GM04503 (cell line): ENCODE data around the gene DERL3.
A peak's percentile ranks its signal among the peaks of the same experiment; 100 is the strongest.
"Not testable (repeated sequence)": the region's sequence is repeated elsewhere in the genome, so short reads cannot be mapped to it uniquely, and the experiment has no call there.

Experiments used
- DNase-seq: peaks from one replicate; pipeline ENCODE4 v3.0.0-alpha.2; 2012; ENCODE audit warnings: low read depth

The DERL3 gene

GRCh38 chr22:23838681-23839468 lies at the start of gene DERL3:
DERL3 (minus strand) TSS chr22:23839006; CDS start chr22:23838987, 19 bp downstream.
- DNase-seq, result no peak

DNA sequence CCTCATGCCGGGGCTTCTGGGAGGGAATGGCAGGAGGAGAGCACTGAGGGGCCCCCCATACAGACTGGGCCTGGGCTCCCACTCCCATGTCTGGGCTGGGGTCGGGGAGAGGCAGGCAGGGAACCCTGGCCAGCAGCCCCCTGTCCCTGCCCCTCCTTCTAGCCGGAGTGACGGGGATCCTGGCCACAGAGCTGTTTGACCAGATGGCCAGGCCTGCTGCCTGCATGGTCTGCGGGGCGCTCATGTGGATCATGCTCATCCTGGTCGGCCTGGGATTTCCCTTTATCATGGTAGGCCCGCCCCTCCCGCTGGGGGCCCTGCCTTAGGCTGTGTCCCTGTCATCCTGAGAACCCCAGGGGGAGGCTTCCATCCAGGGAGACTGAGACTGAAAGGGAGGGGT lies 45.3 kb upstream of the DERL3 start:
- no peak for DNase-seq

GRCh38 chr22:23883658-23884057 lies 44.9 kb upstream of the DERL3 start:
- no peak for DNase-seq

- DNase-seq, result no peak
Measured at GRCh38 chr22:23882370-23882769, 43.6 kb upstream of the DERL3 start.

GRCh38 chr22:23878219-23878618 lies 39.4 kb upstream of the DERL3 start:
- DNase-seq, result no peak

DNA sequence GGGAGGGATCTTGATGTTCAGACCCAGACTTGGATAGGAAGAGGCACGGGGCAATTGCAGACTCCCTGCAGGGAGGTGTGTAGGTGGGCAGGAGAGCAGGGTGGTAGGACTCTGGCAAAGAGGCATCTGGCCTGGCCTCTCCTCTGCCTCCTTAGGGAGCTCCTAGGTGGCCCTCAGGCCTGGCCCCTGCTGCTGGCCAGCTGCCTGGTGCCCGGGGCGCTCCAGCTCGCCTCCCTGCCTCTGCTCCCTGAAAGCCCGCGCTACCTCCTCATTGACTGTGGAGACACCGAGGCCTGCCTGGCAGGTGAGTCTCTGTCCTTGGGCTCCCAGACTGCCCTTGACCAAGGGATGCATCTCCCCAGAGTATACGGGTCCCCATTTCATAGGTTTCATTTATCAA lies 38.8 kb upstream of the DERL3 start:
- DNase-seq, result no peak

DNA sequence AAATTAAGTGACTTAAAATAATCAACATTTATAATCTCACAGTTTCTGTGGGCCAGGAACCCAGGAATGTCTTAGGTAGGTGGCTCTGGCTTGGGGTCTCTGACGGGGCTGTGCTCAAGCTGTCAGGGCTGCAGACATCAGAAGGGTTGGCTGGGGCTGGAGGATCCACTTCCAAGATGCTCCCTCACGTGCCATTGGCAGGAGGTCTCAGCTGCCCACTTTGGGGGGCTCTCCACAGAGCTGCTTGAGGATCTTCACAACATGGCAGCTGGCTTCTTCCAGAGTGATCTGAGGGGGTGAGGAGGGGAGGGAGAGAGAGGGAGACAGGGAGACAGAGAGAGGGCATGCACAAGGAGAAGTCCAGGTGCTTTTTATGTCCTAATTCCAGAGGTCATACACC lies 37.0 kb upstream of the DERL3 start:
- no peak for DNase-seq

GRCh38 chr22:23874871-23875270 lies 36.1 kb upstream of the DERL3 start:
- no peak for DNase-seq

DNA sequence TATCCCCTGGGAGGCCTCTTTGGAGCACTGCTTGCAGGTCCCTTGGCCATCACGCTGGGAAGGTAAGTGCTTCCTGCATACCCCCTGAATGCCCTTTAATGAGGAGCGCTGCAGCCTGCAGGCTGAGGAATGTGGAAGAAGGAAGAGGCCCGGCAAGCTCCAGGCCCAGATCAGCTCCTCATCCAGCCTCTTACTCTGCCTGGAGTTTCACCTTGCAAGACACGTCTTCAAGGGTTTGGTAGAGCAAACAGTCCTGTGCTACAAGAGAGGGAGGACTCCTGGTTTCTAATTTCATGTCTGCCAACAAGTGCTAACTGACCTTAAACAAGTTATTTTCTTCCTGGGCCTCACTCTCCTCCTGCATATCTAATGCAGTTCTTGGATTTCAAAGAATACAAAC lies 29.8 kb upstream of the DERL3 start:
- no peak for DNase-seq

DNA sequence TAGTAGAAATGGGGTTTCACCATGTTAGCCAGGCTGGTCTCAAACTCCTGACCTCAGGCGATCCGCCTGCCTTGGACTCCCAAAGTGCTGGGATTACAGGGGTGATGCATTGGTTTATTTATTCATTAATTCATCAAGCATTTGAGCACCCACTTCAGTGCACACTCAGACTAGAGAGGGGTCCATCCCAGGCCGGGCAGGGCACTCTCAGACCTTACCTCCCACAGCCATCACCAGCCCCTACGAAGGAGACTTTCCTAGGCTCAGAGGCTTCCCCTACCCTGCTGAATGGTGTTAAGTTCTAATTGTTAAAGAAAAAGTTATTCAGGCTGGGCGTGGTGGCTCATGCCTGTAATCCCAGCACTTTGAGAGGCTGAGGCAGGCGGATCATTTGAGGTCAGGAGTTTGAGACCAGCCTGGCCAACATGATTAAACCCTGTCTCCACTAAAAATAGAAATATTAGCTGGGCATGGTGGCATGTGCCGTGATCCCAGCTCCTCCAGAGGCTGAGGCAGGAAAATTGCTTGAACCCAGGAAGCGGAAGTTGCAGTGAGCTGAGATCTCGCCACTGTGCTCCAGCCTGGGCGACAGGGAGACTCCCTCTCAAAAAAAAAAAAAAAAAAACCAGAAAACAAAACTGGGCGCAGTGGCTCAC lies 25.8 kb upstream of the DERL3 start:
- DNase-seq, result not testable (repeated sequence)

- DNase-seq, result no peak
Measured at GRCh38 chr22:23862103-23862502, 23.3 kb upstream of the DERL3 start.

GRCh38 chr22:23860187-23860586 lies 21.4 kb upstream of the DERL3 start:
- not testable (repeated sequence) for DNase-seq

GRCh38 chr22:23859201-23859600 lies 20.4 kb upstream of the DERL3 start:
- DNase-seq, result no peak

GRCh38 chr22:23858484-23858815 lies 19.6 kb upstream of the DERL3 start:
- no peak for DNase-seq

- DNase-seq, result peak; percentile 80
Measured at GRCh38 chr22:23857606-23858483, 19.0 kb upstream of the DERL3 start, which contains the start of gene SLC2A11. SLC2A11 (plus strand) TSS chr22:23857875; CDS start chr22:23858000, 125 bp downstream.

GRCh38 chr22:23856721-23857605 lies 18.2 kb upstream of the DERL3 start:
- no peak for DNase-seq

DNA sequence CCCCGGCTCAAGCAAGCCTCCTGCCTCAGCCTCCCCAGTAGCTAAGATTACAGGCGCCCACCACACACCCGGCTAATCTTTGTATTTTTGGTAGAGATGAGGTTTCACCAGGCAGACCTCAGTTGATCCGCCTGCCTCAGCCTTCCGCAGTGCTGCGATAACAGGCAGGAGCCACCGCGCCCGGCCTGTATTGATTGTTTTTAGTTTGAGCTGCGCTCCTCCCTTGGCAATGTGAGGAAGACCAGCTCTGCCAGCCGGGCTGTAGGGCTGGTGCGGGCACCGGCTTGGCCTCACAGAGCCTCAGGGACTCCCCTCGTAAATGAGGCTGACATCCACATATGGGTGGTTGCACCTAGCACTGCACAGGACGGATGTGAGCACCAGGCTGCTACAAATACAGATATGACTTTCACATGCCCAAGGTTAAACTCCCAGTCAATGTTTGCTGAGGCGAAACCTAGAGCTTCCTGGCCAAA lies 11.4 kb upstream of the DERL3 start:
- DNase-seq, result no peak

DNA sequence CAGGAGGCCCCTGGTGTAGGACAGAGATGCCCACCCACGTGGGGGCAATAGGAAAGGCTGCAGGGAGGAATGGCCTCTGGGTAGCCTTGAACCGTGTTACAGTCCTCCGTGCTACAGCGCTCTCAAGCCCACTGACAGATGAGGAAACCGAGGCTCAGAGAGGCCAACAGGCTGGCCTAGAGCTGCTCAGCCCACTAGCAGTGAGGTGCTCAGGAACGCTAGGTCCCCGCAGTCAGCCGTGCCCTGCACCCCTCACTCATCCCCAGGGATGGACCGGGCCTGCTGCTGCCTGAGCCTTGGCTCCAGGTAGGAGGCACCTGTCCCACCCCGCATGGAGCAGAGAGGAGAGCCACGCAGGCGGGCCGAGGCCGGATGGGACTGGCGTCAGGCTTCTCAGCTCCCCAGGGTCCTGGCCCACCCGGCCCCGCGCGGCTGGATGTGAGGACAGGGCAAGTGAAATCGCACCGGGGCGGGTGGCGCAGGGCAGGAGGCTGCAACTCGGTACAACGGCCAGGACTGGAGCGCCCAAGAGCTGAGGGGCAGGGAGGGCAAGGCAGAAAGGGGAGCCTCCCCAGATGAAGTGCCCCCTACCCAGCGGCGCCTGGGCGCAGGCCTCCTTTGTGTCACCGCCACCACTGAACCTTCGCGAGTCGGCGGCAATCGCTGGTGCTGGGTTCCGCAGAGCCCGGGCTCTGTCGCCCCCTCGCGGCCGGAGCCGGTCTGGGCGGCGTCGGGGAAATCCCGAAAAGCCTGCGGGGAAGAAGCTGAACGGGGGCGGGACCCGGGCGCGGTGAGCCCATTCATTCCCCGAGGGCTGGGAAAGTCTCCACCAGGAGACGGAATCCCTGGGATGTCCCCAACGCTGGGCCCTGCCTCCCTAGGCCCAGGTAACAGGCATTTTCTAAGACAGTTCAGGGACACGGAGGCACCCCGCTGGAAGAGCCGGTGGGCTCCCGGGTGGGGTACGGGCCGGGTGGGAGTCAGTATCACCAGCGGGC lies 10.5 kb upstream of the DERL3 start:
- DNase-seq, result no peak

GRCh38 chr22:23847991-23848864 lies 9.4 kb upstream of the DERL3 start:
- DNase-seq, result no peak
